GM21528 (cell line): ENCODE measurements around the gene ZNF462.

Source experiments
- ATAC-seq: cut with Tn5 transposase; IDR thresholded peaks from one replicate; pipeline ENCODE4 v1.9.1; 2021; ENCODE audit warnings: mild to moderate bottlenecking, moderate library complexity; ENCODE audit not compliant: unreplicated experiment, low FRiP score

The ZNF462 gene

GRCh38 chr9:106920091-106920490 is 57.1 kb downstream of the ZNF462 start:
- ATAC-seq: no peak

DNA sequence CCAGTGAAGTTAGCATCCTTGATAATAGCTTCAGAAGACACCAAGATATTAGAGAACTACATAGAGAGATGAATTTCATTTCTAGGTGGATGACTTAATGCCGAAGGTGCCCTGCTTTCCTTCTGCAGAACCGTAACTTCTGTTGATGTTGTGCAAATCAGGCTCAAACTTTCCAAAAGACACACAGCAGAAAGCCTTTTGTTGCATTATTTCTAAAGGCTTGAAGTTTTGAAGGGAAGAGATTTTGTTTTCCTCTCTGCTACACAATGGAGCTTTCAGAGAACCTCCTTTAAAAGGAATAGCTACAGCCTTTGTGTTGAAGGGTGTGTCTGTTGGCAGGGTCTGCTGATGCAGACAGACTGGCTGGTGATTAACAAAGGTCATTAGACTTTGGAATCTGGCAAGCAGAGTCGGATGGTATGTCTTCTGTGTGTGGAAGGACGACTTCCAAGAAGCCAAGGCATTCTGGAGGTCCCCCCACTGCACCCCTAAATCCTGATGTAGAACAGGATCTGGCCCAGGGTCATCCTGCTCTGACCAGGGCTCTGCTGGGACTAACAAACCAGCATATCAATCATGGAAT is 57.8 kb downstream of the ZNF462 start:
- ATAC-seq: no peak

DNA sequence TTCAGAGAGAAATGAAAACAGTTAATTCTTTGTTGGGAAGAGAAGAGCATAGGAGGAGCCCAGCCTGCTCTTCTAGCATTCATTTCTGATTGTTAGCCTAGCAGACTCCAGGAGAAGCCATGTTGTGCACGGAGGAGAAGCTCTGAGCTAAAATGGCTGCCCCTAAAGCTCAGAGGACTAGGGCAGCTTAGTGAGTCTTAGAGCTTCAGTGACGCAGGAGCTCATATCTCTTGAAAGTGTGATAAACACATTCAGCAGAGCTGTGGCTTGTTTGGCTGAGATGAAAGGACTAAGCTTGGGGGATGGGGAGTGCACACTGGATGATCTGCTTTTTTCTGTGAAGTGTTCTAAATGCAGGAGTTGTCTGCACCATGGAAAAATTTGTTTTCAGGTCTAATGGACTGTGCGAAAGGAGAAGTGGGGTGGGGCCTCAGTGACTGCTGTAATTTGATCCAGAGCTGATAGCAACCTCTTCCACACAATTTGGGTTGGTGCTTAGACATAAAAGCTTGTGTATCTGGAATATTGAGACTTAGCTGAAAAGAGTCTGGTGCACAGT is 58.5 kb downstream of the ZNF462 start:
- ATAC-seq: no peak

DNA sequence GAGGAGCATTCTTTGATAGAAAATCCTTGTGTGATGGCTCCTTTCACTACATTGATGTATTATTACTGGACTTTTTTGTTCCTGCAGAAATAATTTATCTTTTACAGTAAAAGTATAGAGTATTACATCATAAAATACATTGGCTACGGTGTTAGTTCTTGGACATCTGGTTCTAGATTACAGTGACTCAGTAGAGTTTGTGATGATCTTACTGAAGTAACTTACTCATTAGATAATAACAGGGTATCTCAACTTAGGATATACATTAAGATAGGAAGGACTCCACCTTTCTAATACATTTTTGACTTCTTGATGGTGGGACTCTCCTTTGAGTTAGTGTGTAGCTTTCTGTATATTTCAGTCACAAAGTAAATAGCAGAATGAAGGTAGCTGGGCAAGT is 59.1 kb downstream of the ZNF462 start:
- no peak for ATAC-seq

DNA sequence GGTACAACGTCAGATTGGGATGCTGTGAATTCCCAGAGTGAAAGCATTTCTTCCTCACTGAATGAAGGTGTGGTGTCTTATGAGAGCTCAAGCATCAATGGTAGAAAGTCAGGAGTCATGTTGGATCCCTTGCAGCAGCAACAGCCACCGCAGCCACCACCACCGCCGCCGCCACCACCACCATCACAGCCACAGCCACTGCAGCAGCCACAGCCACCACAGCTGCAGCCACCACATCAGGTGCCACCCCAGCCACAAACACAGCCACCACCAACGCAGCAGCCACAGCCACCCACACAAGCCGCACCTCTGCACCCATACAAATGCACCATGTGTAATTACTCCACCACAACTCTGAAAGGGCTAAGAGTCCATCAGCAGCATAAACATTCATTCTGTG is 62.4 kb downstream of the ZNF462 start:
- ATAC-seq: no peak

DNA sequence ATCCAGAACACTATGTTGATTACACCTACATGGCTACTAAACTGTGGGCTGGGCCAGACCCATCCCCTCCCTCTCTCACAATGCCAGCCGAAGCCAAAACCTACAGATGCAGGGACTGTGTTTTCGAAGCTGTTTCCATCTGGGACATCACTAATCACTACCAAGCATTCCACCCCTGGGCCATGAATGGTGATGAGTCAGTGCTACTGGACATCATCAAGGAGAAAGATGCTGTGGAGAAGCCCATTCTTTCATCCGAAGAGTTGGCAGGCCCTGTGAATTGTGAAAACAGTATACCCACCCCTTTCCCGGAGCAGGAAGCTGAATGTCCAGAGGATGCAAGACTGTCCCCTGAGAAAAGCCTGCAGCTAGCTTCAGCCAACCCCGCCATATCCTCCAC is 65.0 kb downstream of the ZNF462 start:
- no peak for ATAC-seq

- no peak for ATAC-seq
Observed at GRCh38 chr9:106928350-106928749, 65.4 kb downstream of the ZNF462 start.

DNA sequence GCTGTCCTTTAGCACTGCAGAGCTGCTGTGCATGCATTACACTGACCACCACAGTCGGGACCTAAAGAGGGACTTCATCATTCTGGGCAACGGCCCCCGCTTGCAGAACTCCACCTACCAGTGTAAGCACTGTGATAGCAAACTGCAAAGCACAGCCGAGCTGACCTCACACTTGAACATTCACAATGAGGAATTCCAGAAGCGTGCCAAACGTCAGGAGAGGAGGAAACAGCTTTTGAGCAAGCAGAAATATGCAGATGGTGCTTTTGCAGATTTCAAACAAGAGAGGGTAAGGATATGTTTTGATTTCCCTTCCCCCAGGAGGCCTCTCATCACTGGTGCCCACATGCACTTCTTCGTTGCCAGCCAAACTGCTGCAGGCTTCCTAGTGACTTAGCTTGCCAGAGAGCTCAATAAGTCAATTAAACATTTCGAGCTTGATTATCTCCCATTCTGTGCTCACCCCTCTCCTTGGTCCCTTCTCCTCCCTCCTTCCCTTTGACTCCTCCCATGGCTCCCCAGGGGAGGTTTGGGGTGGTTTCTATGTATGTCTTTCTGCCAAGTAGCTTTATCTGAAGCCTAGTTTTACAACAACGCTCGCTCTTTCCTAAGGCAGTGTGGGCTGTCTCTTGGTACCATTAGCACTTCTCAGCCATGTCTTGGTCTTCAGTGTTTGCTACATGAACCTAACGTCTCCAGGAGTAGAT is 66.7 kb downstream of the ZNF462 start:
- ATAC-seq: no peak

DNA sequence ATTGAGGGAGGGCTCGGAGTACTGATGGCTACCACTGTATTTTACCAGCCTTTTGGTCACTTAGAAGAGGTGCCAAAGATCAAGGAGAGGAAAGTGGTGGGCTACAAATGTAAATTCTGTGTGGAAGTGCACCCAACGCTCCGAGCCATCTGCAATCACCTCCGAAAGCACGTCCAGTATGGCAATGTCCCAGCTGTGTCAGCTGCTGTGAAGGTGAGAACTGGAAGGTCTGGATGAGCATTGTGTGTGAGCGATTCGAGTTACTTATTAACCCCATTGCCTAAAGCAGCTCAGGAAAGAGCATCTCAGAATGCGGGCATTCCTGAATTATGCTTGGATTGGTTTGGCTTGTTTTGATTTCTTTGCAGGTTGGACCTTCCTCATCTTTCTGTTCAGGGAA is 67.5 kb downstream of the ZNF462 start:
- no peak for ATAC-seq

DNA sequence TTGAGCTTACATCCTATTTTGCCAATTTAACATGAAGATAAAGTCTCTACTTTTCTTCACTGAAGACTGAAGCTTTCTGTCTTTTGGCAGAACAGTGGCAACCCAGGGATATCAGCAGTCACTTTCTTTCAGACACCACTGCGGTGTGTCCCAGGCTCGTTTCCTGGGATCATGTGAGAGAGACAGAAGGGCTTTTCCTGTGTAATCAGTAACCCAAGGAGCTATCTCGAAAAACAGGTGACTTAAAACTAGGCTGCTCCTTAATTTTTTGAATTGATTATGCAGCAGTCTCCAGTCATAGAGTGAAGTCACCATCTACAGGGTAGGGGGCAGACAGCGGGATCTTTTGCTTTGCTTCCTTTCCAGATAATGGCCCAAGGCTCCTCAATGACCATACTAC is 68.5 kb downstream of the ZNF462 start:
- no peak for ATAC-seq

- ATAC-seq: no peak
Observed at GRCh38 chr9:106932178-106932577, 69.2 kb downstream of the ZNF462 start.

GRCh38 chr9:106932675-106933074 is 69.7 kb downstream of the ZNF462 start:
- no peak for ATAC-seq

DNA sequence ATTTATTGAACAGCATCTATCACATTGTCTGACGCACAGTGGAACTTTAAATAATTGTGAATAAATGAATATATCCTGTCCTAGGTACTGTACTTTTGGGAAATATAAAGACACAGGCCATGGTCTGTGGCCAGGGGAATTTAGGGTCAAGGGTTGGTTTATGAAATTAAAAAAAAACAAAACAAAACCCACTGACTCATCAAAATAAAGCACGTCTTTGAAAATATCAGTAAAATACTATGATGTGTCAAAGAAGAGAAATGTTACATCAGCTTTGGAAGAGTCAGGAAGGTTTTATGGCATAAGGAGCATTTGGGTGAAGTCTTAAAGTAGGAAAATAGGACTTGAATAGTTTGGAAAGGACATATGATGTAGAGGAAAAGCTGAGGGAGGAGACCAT is 70.5 kb downstream of the ZNF462 start:
- no peak for ATAC-seq

GRCh38 chr9:106934442-106935238 is 71.7 kb downstream of the ZNF462 start:
- no peak for ATAC-seq

- ATAC-seq: no peak
Observed at GRCh38 chr9:106936680-106937079, 73.7 kb downstream of the ZNF462 start.

GRCh38 chr9:106941916-106942315 is 79.0 kb downstream of the ZNF462 start:
- no peak for ATAC-seq

GRCh38 chr9:106945727-106946660 is 83.0 kb downstream of the ZNF462 start:
- no peak for ATAC-seq

GRCh38 chr9:106947106-106947900 is 84.3 kb downstream of the ZNF462 start:
- no peak for ATAC-seq

DNA sequence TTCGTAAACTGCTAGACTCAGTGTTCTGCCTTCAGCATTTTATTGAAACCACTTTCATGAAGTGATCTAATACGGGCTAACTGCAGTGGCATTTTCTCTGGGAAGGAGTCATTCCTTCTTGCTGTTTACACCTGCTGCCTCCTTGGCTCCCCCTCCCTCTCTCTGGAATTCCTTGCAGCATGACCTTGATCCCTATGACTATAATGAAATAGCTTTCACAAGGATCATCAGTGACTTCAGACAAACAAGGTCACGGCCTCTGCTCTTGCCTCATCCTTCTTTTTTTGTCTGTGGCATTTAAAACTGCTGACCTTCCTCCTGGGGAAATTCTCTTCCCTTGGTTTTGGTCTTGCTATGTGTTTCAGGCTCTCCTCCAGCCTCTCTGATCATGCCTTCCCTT is 90.2 kb downstream of the ZNF462 start:
- ATAC-seq: no peak

GRCh38 chr9:106954558-106954957 is 91.6 kb downstream of the ZNF462 start:
- ATAC-seq: no peak
